OCI-LY7 (cell line): Measurements from ENCODE around the gene CARS1.

Experiments
- CTCF ChIP-seq: fragments of 200-600 bp; sonication (generic); conservative IDR thresholded peaks from 2 replicates; pipeline ENCODE4 v1.5.1; 2014; ENCODE audit warnings: mild to moderate bottlenecking, antibody characterized with exemption, low read length, moderate library complexity, mixed read lengths
- EZH2phosphoT487 ChIP-seq: fragments of 200-600 bp; sonication (generic); IDR thresholded peaks from 2 replicates; pipeline ENCODE4 v1.6.1; 2018; ENCODE audit warnings: low read depth, borderline replicate concordance, mild to moderate bottlenecking, mixed run types, antibody characterized with exemption, low read length, moderate library complexity, mixed read lengths

GRCh38 chr11:3104051-3104714, 47.0 kb upstream of the CARS1 start:
- TF ChIP-seq CTCF (no peak), EZH2phosphoT487 (no peak)
